IPS DF 6.9 (cell line): Measurements from ENCODE around the gene HKDC1.

ENCODE experiments used
- DNase-seq: peaks from one replicate; pipeline ENCODE4 v3.0.0-alpha.2; 2013; ENCODE audit warnings: low read depth, low spot score
- H3K27ac ChIP-seq: one replicate; pipeline ENCODE4 v1.5.1; 2013; ENCODE audit warnings: low read length, control low read depth
- H3K27me3 ChIP-seq: 2 replicates; pipeline ENCODE4 v1.6.1; 2013; ENCODE audit warnings: mild to moderate bottlenecking, low read length; ENCODE audit not compliant: control insufficient read depth, insufficient read depth
- H3K36me3 ChIP-seq: 2 replicates; pipeline ENCODE4 v1.6.1; 2013; ENCODE audit warnings: low read length; ENCODE audit not compliant: control insufficient read depth, insufficient read depth
- H3K4me1 ChIP-seq: 2 replicates; pipeline ENCODE4 v1.6.1; 2013; ENCODE audit warnings: low read length; ENCODE audit not compliant: control insufficient read depth, insufficient read depth
- H3K4me3 ChIP-seq: 2 replicates; pipeline ENCODE4 v1.5.1; 2013; ENCODE audit warnings: mild to moderate bottlenecking, low read length
- H3K9me3 ChIP-seq: 2 replicates; pipeline ENCODE4 v1.6.1; 2013; ENCODE audit warnings: low read length, inconsistent platforms; ENCODE audit not compliant: control insufficient read depth, insufficient read depth
- WGBS: extraction: QIAGEN DNeasy Blood & Tissue Kit; methylation state at CpG from one replicate; pipeline ENCODE4 v1.1.7; 2013; ENCODE audit warnings: mixed read lengths, missing lambda C conversion rate; ENCODE audit not compliant: insufficient read length, insufficient coverage; 5-methylcytosine and 5-hydroxymethylcytosine counted together

HKDC1 gene

DNA sequence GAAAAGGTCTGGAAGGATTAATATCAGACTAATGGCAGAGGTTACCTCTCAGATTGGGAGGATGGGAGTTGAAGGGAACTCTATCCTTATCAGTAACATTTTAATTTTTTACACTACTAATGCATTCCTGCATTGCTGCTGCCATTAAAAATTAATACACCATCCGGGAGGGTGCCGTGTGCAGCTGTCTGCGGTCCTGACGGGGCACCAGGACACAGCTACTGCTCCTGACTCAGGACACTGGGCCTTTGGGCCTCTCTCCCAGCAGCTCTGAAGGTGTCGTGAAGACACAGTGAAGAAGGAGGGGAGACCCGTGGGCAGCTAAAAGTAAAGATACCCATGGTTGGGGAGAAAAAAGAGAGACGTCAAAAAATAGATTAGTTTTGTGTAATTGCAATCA, 34.7 kb downstream of the HKDC1 start:
- no peak overlapping the region for H3K4me3 ChIP-seq
- H3K36me3 ChIP-seq, result no peaks in the 10 kb centered on the region
- no CpG with 5 or more reads among the region's 7 CpGs for WGBS
- DNase-seq, result no peak
- no peaks in the 10 kb centered on the region for H3K27me3 ChIP-seq
- no peaks in the 10 kb centered on the region for H3K4me1 ChIP-seq
- H3K9me3 ChIP-seq, result no peaks in the 10 kb centered on the region
- H3K27ac ChIP-seq, result no peak overlapping the region

DNA sequence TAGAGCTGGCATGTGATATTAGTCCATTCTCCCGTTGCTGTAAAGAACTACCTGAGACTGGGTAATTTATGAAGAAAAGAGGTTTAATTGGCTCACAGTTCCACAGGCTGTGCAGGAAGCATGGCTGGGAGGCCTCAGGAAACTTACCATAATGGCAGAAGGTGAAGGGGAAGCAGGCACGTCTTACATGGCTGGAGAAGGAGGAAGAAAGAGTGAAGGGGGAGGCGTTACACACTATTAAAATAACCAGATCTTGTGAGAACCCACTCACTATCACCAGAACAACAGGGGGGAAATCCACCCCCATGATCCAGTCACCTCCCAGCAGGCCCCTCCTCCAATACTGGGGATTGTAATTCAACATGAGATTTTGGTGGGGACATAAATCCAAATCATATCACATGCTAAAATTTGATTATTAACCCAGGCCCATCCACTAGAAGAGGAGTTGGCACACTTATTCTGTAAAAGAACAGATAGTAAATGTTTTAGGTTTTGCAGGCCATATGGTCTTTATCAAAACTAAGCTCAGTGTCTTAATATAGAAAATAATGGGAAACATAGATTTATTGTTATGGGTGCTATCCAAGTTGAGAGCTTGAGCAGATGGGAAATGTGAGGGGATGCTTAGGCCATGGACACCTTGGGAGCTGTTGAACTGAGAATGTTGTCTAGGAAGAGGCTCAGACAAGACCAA, 39.6 kb downstream of the HKDC1 start:
- Histone ChIP-seq H3K27ac (no peak overlapping the region), H3K4me3 (no peak overlapping the region), H3K27me3 (no peaks in the 10 kb centered on the region), H3K36me3 (no peaks in the 10 kb centered on the region), H3K9me3 (no peaks in the 10 kb centered on the region), H3K4me1 (no peaks in the 10 kb centered on the region)
- WGBS, result no CpG with 5 or more reads among the region's 3 CpGs
- DNase-seq, result no peak

DNA sequence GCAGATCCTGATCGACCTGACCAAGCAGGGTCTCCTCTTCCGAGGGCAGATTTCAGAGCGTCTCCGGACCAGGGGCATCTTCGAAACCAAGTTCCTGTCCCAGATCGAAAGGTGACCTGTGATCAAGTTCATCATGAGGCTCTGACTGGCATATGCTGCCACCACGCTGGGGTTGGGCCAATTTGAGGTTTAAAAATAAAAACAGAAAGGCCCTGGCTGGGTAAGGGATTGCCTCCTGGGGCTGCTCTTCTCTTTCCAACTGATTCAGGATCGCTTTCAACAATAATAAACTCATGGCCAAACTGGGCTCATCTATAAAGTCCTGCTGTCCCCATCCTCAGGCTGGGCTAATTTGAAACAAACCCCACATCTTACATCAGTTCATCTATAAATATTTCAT, 41.1 kb downstream of the HKDC1 start:
- no peaks in the 10 kb centered on the region for H3K9me3 ChIP-seq
- H3K4me3 ChIP-seq, result no peak overlapping the region
- H3K4me1 ChIP-seq, result no peaks in the 10 kb centered on the region
- no peaks in the 10 kb centered on the region for H3K27me3 ChIP-seq
- WGBS, result no CpG with 5 or more reads among the region's 8 CpGs
- no peak for DNase-seq
- no peak overlapping the region for H3K27ac ChIP-seq
- H3K36me3 ChIP-seq, result no peaks in the 10 kb centered on the region

DNA sequence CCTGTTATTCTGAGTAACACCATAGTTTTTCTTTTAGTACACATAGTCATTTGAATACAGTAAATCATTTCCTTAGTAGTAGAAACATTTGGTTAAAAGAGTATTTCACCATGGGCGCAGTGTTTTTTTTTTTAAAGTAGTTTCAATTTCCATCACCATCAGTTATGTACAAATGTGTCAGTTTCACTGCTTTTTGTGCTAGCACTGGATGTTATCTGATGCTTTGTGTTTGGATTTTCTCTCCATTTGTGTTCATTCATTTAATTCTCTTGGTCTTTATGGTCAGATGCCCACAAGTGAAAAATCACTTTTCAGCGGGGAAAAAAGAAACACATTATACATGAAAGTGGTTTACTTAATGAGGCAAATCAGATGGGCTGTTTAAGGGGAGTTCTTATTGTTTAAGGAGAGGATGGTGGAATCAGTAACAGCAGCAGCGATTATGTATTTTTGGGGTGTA, 42.2 kb downstream of the HKDC1 start:
- Histone ChIP-seq H3K4me1 (no peaks in the 10 kb centered on the region), H3K4me3 (no peak overlapping the region), H3K9me3 (no peaks in the 10 kb centered on the region), H3K27me3 (no peaks in the 10 kb centered on the region), H3K36me3 (no peaks in the 10 kb centered on the region), H3K27ac (no peak overlapping the region)
- WGBS, result no CpG with 5 or more reads among the region's 3 CpGs
- no peak for DNase-seq

DNA sequence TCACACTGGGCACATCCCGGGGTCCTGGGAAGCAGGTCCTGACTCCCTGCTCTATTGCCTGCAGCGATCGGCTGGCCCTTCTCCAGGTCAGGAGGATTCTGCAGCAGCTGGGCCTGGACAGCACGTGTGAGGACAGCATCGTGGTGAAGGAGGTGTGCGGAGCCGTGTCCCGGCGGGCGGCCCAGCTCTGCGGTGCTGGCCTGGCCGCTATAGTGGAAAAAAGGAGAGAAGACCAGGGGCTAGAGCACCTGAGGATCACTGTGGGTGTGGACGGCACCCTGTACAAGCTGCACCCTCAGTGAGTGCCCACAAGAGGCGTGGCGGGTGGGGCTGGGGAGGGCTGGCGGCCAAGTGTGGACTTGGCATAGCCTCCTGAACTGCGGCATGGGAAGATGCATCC, 45.4 kb downstream of the HKDC1 start:
- no peaks in the 10 kb centered on the region for H3K9me3 ChIP-seq

DNA sequence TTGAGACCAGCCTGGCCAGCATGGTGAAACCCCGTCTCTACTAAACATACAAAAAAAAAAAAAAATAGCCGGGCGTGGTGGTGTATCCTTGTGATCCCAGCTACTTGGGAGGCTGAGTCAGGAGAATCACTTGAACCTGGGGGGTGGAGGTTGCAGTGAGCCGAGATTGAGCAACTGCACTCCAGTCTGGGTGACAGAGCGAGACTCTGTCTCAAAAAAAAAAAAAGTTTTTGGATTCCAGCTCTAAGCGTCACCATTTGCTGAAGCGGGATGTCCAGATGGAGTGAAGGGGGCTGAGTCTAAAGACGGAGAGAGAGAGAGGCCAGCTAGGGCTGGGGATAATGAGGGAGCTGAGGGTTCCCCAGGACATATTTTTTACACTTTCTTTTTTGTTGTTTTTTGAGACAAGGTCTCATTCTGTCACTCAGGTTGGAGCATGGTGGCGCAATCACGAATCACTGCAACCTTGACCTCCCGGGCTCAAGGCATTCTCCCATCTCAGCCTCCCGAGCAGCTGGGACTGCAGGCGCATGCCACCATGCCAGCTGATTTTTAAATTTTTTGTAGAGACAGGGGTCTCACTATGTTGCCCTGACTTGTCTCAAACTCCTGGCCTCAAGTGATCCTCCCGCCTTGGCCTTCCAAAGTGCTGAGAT, 48.8 kb downstream of the HKDC1 start:
- no CpG with 5 or more reads among the region's 14 CpGs for WGBS
- DNase-seq, result no peak

More for the DNA sequence above, 45.4 kb downstream of the HKDC1 start:
- Histone ChIP-seq H3K4me1 (no peaks in the 10 kb centered on the region), H3K27ac (no peak overlapping the region), H3K27me3 (no peaks in the 10 kb centered on the region), H3K4me3 (no peak overlapping the region), H3K36me3 (no peaks in the 10 kb centered on the region)
- WGBS, result no CpG with 5 or more reads among the region's 17 CpGs
- DNase-seq, result no peak

DNA sequence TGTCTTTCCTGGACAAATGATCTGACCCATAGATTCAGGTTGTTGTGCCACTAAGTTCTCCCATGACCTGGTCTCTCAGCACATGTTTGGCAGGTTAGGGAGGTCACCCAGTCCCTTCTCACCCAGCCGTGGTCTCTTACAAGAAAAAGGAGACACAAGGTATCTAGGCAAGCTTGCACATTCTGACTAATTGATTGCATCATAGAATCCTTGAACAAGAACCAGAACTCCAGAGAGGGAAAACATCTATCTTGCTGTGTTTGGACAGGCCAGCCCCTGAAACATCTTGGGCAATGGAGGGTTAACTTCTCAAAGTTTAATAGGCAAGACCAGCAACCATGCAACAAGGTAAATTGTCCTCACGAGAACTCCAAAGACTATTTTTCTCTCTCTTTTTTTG, 49.6 kb downstream of the HKDC1 start:
- Histone ChIP-seq H3K4me3 (no peak overlapping the region), H3K9me3 (no peaks in the 10 kb centered on the region), H3K27me3 (no peaks in the 10 kb centered on the region), H3K4me1 (no peaks in the 10 kb centered on the region), H3K27ac (no peak overlapping the region), H3K36me3 (no peaks in the 10 kb centered on the region)
- DNase-seq, result no peak
- WGBS, result no CpG with 5 or more reads among the region's 2 CpGs

More for the DNA sequence above, 48.8 kb downstream of the HKDC1 start:
- Histone ChIP-seq H3K9me3 (no peaks in the 10 kb centered on the region), H3K27me3 (no peaks in the 10 kb centered on the region), H3K4me1 (no peaks in the 10 kb centered on the region), H3K27ac (no peak overlapping the region), H3K4me3 (no peak overlapping the region), H3K36me3 (no peaks in the 10 kb centered on the region)

DNA sequence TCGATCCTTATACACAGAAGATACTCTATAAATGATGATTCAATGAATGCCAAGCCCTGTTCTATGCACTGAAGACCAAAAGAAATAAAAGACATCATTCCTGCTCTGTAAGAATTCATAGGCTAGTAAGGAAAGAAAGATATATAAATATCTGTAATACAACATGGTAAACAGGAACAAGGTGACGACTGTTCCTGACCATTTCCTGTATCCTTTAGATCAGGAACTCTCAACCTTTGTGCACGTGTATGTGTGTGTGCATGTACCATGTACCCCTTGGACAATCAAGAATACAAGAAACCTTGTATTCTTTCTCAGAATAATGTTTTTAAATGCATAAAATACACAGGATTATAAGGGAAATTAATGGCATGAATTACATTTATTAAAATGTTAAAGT, 50.9 kb downstream of the HKDC1 start:
- H3K9me3 ChIP-seq, result no peaks in the 10 kb centered on the region
- H3K27ac ChIP-seq, result no peak overlapping the region
- no CpG with 5 or more reads among the region's 3 CpGs for WGBS
- no peaks in the 10 kb centered on the region for H3K36me3 ChIP-seq
- H3K4me1 ChIP-seq, result no peaks in the 10 kb centered on the region
- DNase-seq, result no peak
- no peak overlapping the region for H3K4me3 ChIP-seq
- no peaks in the 10 kb centered on the region for H3K27me3 ChIP-seq

DNA sequence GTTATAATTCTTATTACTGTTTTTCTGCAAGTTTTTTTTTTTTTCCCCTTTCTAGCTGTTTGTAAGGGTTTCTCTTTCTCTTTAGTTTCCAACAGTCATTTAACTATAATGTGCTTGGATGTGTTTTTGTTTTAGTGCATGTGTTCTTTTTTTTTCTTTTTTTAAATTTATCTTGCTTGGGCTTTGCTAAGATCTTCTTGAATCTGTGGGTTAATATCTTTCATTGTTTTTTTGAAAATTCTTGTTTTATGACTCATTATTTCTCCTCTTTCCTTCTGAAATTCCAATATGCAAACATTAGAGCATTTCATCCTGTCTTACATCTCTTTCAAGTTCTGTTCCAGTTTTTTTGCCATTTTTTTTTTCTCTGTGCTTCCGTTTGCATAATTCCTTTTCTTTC, 52.5 kb downstream of the HKDC1 start:
- H3K4me3 ChIP-seq, result no peak overlapping the region
- WGBS, result no CpG with 5 or more reads among the region's 1 CpG
- H3K4me1 ChIP-seq, result no peaks in the 10 kb centered on the region
- no peaks in the 10 kb centered on the region for H3K27me3 ChIP-seq
- no peaks in the 10 kb centered on the region for H3K36me3 ChIP-seq
- DNase-seq, result no peak
- H3K9me3 ChIP-seq, result no peaks in the 10 kb centered on the region
- no peak overlapping the region for H3K27ac ChIP-seq

DNA sequence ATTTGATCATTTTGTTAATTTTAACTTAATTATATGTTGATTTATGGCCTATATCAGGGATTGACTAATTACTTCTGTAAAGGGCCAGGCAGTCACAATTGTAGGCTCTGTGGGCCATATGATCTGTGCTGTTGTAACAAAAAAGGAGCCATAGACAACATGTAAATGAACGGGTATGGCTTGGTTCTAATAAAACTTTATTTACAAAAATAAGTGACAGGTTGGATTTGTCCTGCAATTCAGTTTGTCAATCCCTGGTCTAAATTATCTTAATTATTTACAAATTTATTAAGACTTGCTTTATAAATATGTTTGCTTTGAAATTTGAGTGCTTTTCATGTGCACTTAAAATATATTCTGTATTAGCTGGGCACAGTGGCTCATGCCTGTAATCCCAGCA, 55.3 kb downstream of the HKDC1 start:
- H3K27me3 ChIP-seq, result no peaks in the 10 kb centered on the region
- H3K36me3 ChIP-seq, result no peaks in the 10 kb centered on the region
- no peak overlapping the region for H3K27ac ChIP-seq
- DNase-seq, result no peak
- H3K4me1 ChIP-seq, result peaks cover 2% of the 10 kb centered on the region; the same call in 1 of the 2 replicates
- no CpG with 5 or more reads among the region's 1 CpG for WGBS
- H3K4me3 ChIP-seq, result no peak overlapping the region
- no peaks in the 10 kb centered on the region for H3K9me3 ChIP-seq

DNA sequence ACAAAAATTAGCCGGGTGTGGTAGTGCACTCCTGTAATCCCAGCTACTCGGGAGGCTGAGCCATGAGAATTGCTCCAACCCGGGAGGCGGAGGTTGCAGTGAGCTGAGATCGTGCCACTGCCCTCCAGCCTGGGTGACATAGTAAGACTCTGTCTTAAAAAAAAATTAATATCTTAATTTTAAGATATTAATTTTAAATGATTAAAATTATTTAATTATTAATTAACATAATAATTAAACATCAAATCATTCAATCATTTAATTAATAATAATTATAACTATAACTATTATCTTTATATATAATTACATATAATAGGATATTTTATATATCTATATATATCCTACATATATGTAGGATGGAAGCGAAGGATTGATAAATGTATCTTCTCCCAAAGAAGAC, 56.4 kb downstream of the HKDC1 start:
- Histone ChIP-seq H3K9me3 (no peaks in the 10 kb centered on the region), H3K36me3 (no peaks in the 10 kb centered on the region), H3K27ac (no peak overlapping the region), H3K27me3 (no peaks in the 10 kb centered on the region), H3K4me1 (peaks cover 2% of the 10 kb centered on the region; the same call in 1 of the 2 replicates), H3K4me3 (no peak overlapping the region)
- no peak for DNase-seq
- no CpG with 5 or more reads among the region's 6 CpGs for WGBS
